Omental fat pad (tissue), 4 donors: Measurements from ENCODE around the gene GARRE1. TPM values are rescaled to one million over a fixed set of nuclear protein-coding genes. Genes with fewer than 3 reads are reported as not detected.
"Not testable (repeated sequence)": the region's sequence is repeated elsewhere in the genome, so short reads cannot be mapped to it uniquely, and the experiment has no call there.

Experiments used
- ATAC-seq: fragments of 150-250 bp; one replicate; pipeline ENCODE4 v1.9.1; 2016; ENCODE audit warnings: mild to moderate bottlenecking, moderate library complexity; ENCODE audit not compliant: low FRiP score
- DNase-seq: peaks from one replicate; pipeline ENCODE4 v3.0.0-alpha.2; 2019; ENCODE audit warnings: low spot score
- CTCF ChIP-seq, 3 donors: fragments of 450-650 bp; IDR thresholded peaks; one replicate each; pipeline ENCODE4 v1.5.1; 2016 to 2017; ENCODE audit warnings: antibody characterized with exemption in 3 of 3, mild to moderate bottlenecking in 3 of 3, moderate library complexity in 2 of 3
- total RNA-seq, 4 donors: library from RNA; depleted of rRNA; stranded (reverse); fragments of >200 nt; gene quantifications; one replicate each; pipeline ENCODE4 v1.1.0, GENCODE V29; 2016

GARRE1 gene
- total RNA-seq, 4 donors from 2014 or later: 18.4 to 50.6 (median 31.7) TPM

GRCh38 chr19:34232566-34233481 is 21.5 kb upstream of the GARRE1 start:
- DNase-seq: no peak
- peak; percentile 69 for ATAC-seq
- TF ChIP-seq CTCF (IDR thresholded peaks at IDR 0.05): no peak

DNA sequence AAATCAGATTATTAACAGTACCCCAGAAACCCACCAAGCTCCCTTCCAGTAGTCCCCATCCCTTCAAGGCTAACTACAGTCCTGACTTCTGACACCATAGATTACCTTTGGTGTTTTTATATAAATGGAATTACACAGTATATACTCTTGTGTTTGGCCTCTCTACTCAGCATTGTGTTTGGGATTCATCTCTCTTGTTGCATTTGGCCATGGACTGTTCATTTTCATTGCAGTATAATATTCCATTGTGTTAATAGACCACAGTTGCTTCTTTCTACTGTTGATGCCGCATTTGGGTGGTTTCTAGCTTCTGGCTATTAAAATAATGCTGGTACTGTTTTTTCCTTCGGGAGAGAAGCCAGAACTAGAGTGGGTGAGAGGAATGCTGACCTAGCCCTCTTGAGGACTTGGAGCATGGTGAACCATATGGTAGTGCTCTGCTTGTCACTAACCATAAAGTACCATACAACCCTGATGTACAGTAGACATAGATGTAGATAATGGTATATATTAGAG is 18.9 kb upstream of the GARRE1 start:
- TF ChIP-seq CTCF (IDR thresholded peaks at IDR 0.05): no peak

DNA sequence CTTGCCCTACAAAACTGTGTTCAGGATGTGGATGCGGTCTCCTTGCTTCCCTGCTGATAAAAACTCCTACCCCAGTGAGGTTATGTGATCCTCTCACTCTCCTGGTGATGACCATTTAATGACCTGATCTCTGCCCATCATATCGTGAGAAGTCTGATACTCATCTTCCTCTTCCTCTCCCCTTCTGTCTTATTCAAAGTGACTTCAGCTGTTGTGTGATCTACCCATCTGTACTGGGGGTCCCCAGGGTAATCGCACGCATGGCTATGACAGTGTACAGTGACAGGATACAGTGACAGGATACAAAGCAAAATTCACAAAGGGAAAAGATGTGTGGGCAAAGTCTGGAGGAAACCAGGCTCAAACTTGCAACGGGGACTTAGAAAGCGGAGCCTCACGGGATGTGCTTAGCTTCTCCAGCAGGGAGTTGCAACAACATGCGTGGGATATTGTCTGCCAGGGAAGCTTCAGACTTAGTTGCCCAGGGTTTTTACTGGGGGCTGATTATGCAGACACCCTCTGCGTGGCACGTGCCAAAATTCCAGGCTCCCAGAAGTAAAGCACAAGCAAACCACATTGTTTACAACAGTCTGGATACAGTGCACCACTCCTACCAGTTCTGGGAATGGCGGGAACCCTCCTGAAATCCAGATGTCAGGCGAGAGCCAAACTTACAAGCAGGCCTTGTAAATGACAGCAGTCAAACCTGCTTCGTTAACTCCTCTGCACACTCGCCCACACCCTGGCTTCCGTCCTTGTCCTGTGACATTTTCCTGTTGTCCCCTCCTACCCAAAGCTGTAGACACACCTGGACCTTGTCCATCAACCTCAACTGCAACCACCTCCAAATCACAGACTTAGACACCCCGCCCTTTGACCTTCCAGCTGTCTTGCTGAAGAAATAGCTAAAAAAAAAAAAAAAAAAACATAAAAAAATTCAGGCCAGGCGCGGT is 18.0 kb upstream of the GARRE1 start:
- no peak for DNase-seq
- TF ChIP-seq CTCF (IDR thresholded peaks at IDR 0.05): no peak
- ATAC-seq: no peak

More for the DNA sequence above, 18.9 kb upstream of the GARRE1 start:
- no peak for DNase-seq
- ATAC-seq: no peak

DNA sequence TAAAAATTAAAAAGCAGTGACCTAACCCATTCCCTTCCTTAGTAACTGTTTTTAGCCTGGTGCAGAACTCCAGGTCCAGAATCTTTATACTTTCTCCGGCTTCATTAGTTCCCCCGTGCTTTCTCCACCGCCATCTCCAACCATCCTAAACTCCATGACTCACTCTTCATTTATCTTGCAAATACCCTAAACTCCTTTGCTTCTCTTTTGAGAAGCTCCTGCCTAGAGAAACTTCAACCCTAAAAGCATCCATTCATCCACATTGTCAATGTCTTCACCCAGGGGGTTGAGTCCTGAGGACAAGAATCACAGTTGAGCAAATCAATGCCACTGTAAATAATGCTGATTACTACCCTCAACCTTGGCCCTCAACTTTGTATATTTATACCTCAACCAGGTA is 17.1 kb upstream of the GARRE1 start:
- ATAC-seq (no peak), DNase-seq (no peak)
- TF ChIP-seq CTCF (IDR thresholded peaks at IDR 0.05): no peak

- TF ChIP-seq CTCF (IDR thresholded peaks at IDR 0.05): no peak
- no peak for ATAC-seq
Measured at GRCh38 chr19:34237939-34238338, 16.4 kb upstream of the GARRE1 start.

GRCh38 chr19:34241513-34242337 is 12.6 kb upstream of the GARRE1 start:
- TF ChIP-seq CTCF (IDR thresholded peaks at IDR 0.05): no peak
- DNase-seq (no peak), ATAC-seq (no peak)

More at GRCh38 chr19:34237939-34238338, 16.4 kb upstream of the GARRE1 start:
- no peak for DNase-seq

DNA sequence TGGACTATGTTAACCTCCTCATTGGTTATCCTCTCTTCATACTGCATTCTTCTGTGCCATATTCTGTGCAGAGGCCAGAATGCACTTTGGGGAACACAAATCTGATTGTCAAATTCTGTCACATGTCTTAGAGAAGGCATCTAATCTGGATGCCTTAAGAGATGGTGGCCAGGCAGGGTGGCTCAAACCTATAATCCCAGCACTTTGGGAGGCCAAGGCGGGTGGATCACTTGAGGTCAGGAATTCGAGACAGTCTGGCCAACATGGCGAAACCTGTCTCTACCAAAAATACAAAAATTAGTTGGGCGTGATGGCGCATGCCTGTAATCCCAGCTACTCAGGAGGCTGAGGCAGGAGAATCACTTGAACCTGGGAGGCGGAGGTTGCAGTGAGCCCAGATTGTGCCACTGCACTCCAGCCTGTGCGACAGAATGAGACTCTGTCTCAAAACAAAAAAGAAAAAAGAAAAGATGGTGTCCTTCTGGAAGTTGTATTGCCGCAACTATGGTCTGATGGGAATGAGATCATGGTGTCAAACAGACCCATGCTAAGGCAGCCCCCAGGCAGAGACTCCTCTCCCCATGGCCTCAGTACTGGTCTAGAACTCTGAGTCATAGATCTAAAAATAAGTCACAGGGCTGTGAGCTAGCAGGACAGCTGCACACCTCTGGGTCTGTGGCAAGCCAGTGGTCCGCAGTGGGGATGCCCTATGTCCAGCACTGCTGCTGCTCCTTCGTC is 11.0 kb upstream of the GARRE1 start:
- ATAC-seq, DNase-seq: not testable (repeated sequence)
